ENCODE results near the gene ZNF148. TPM values are rescaled to one million over a fixed set of nuclear protein-coding genes. Genes with fewer than 3 reads are reported as not detected.

ZNF148 gene
- total RNA-seq, 2 donors from 2014 or later, result 33.8 to 37.8 TPM

DNA sequence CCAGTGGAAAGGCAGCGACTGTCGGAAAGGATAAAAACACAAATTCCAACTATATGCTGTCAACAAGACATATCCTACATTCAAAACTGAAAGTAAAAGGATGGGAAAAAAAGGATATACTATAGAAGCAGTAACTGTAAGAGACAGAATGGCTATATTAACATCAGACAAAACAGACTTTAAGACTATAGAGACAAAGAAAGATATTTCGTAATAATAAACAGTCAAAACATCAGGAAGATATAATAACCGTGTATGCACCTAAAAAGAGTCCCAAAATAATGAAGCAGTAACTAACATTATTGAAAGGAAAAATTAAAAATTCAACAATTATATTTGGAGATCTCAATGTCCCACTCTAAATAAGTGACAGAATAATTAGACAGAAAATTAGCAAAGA is 48.2 kb downstream of the ZNF148 start:
- Mint-ChIP-seq H3K27me3 (ENCODE audit: insufficient read depth) (no peaks in the 10 kb centered on the region), H3K36me3 (ENCODE audit: low read depth) (peaks cover 16% of the 10 kb centered on the region), H3K9me3 (no peaks in the 10 kb centered on the region), H3K4me3 (no peak overlapping the region), H3K4me1 (peaks cover 8% of the 10 kb centered on the region), H3K27ac (no peak overlapping the region)
- Histone ChIP-seq H3K27ac (ENCODE audit: low read depth, low read length) (no peak overlapping the region), H3K36me3 (ENCODE audit: control insufficient read depth, insufficient read depth, low read length) (peaks cover 24% of the 10 kb centered on the region), H3K9ac (ENCODE audit: extremely low read depth, low read length, poor library complexity, severe bottlenecking) (no peak overlapping the region), H3K27me3 (ENCODE audit: control insufficient read depth, insufficient read depth, low read length, poor library complexity, severe bottlenecking) (no peaks in the 10 kb centered on the region), H3K9me3 (ENCODE audit: control insufficient read depth, low read length) (no peaks in the 10 kb centered on the region), H3K4me1 (ENCODE audit: control insufficient read depth, insufficient read depth, low read length) (no peaks in the 10 kb centered on the region), H3K4me3 (ENCODE audit: low read length) (no peak overlapping the region)
- 70% methylated on average over 2 of the region's 4 CpGs; no CpG with 5 or more reads in 1 of the 2 experiments for WGBS, 2 experiments (ENCODE audit: insufficient coverage in 1 of 2, insufficient read length in 1 of 2)
- no peak for DNase-seq
- no peak for TF ChIP-seq CTCF (conservative IDR thresholded peaks at IDR 0.05)

DNA sequence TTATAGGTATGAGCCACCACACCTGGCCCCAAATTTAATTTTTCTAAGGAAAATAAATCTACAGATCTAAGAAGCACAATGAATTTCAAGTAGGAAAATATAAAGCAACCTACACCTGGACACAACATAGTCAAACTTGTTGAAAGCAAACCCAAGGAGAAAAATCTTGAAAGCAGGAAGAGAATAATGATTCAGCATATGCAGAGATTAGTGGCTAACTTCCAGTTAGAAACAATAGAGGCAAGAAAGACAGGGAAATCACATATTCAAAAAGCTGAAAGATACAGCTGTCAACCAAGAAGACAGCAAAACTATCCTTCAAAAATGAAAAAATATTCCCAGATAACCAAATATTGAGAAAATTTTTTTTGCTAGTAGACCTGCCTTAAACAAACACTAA is 49.4 kb downstream of the ZNF148 start:
- no peaks in the 10 kb centered on the region for H3K27me3 ChIP-seq (ENCODE audit: control insufficient read depth, insufficient read depth, low read length, poor library complexity, severe bottlenecking)
- H3K4me1 ChIP-seq (ENCODE audit: control insufficient read depth, insufficient read depth, low read length), result no peaks in the 10 kb centered on the region
- no peak overlapping the region for H3K27ac Mint-ChIP-seq
- DNase-seq, result no peak
- H3K9me3 ChIP-seq (ENCODE audit: control insufficient read depth, low read length), result no peaks in the 10 kb centered on the region
- TF ChIP-seq CTCF (conservative IDR thresholded peaks at IDR 0.05), result no peak
- no peaks in the 10 kb centered on the region for H3K9me3 Mint-ChIP-seq
- no peak overlapping the region for H3K4me3 Mint-ChIP-seq
- H3K27me3 Mint-ChIP-seq (ENCODE audit: insufficient read depth), result no peaks in the 10 kb centered on the region
- peaks cover 8% of the 10 kb centered on the region for H3K4me1 Mint-ChIP-seq
- no peak overlapping the region for H3K4me3 ChIP-seq (ENCODE audit: low read length)
- H3K36me3 ChIP-seq (ENCODE audit: control insufficient read depth, insufficient read depth, low read length), result peaks cover 25% of the 10 kb centered on the region
- no peak overlapping the region for H3K27ac ChIP-seq (ENCODE audit: low read depth, low read length)
- no peak overlapping the region for H3K9ac ChIP-seq (ENCODE audit: extremely low read depth, low read length, poor library complexity, severe bottlenecking)
- peaks cover 14% of the 10 kb centered on the region for H3K36me3 Mint-ChIP-seq (ENCODE audit: low read depth)

GRCh38 chr3:125324341-125324740 is 50.8 kb downstream of the ZNF148 start:
- peaks cover 13% of the 10 kb centered on the region for H3K4me1 Mint-ChIP-seq
- H3K4me3 Mint-ChIP-seq, result no peak overlapping the region
- WGBS, 2 experiments (ENCODE audit: insufficient coverage in 1 of 2, insufficient read length in 1 of 2), result 91% methylated on average over 1 of the region's 1 CpG; no CpG with 5 or more reads in 1 of the 2 experiments
- DNase-seq, result no peak
- Histone ChIP-seq H3K36me3 (ENCODE audit: control insufficient read depth, insufficient read depth, low read length) (peaks cover 30% of the 10 kb centered on the region), H3K4me1 (ENCODE audit: control insufficient read depth, insufficient read depth, low read length) (no peaks in the 10 kb centered on the region), H3K9ac (ENCODE audit: extremely low read depth, low read length, poor library complexity, severe bottlenecking) (no peak overlapping the region), H3K27me3 (ENCODE audit: control insufficient read depth, insufficient read depth, low read length, poor library complexity, severe bottlenecking) (no peaks in the 10 kb centered on the region), H3K9me3 (ENCODE audit: control insufficient read depth, low read length) (no peaks in the 10 kb centered on the region), H3K27ac (ENCODE audit: low read depth, low read length) (no peak overlapping the region), H3K4me3 (ENCODE audit: low read length) (no peak overlapping the region)
- TF ChIP-seq CTCF (conservative IDR thresholded peaks at IDR 0.05), result no peak
- H3K9me3 Mint-ChIP-seq, result no peaks in the 10 kb centered on the region
- H3K27me3 Mint-ChIP-seq (ENCODE audit: insufficient read depth), result no peaks in the 10 kb centered on the region
- peaks cover 14% of the 10 kb centered on the region for H3K36me3 Mint-ChIP-seq (ENCODE audit: low read depth)
- H3K27ac Mint-ChIP-seq, result no peak overlapping the region
